ENCODE results near the gene STUM.

DNA sequence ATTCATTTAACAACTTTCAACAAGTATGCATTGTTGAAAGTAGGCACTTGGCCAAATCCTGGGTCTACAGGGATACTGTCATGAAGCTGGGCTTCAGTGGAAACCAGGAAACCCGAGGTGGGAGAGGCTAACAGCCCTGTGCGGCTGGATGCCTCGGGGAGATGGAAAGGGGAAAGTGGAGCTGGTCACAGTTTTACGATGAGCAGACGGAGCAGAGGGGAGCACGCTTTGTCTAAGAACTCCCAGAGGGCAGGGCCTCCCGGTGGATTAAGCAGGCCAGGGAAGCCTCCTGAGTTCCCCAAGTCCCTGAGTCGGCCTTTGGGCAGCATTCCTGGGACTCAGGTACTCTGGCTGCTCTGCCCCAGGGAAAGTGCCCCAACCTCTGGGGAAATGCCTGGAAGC lies 23.8 kb downstream of the STUM start:
- TF ChIP-seq, protein P1, sequence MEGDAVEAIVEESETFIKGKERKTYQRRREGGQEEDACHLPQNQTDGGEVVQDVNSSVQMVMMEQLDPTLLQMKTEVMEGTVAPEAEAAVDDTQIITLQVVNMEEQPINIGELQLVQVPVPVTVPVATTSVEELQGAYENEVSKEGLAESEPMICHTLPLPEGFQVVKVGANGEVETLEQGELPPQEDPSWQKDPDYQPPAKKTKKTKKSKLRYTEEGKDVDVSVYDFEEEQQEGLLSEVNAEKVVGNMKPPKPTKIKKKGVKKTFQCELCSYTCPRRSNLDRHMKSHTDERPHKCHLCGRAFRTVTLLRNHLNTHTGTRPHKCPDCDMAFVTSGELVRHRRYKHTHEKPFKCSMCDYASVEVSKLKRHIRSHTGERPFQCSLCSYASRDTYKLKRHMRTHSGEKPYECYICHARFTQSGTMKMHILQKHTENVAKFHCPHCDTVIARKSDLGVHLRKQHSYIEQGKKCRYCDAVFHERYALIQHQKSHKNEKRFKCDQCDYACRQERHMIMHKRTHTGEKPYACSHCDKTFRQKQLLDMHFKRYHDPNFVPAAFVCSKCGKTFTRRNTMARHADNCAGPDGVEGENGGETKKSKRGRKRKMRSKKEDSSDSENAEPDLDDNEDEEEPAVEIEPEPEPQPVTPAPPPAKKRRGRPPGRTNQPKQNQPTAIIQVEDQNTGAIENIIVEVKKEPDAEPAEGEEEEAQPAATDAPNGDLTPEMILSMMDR (IDR thresholded peaks at IDR 0.05): no peak
- no peak for TF ChIP-seq EZH2phosphoT487 (IDR thresholded peaks at IDR 0.05)

Measured in neural progenitor cell (in vitro differentiated cells).